ENCODE data around the gene MEOX1. TPM values are rescaled to one million over a fixed set of nuclear protein-coding genes. Genes with fewer than 3 reads are reported as not detected.

MEOX1 gene
- total RNA-seq, 6 donors from 2014 or later = 0.98 to 3.0 (median 1.6) TPM; not detected in 3

DNA sequence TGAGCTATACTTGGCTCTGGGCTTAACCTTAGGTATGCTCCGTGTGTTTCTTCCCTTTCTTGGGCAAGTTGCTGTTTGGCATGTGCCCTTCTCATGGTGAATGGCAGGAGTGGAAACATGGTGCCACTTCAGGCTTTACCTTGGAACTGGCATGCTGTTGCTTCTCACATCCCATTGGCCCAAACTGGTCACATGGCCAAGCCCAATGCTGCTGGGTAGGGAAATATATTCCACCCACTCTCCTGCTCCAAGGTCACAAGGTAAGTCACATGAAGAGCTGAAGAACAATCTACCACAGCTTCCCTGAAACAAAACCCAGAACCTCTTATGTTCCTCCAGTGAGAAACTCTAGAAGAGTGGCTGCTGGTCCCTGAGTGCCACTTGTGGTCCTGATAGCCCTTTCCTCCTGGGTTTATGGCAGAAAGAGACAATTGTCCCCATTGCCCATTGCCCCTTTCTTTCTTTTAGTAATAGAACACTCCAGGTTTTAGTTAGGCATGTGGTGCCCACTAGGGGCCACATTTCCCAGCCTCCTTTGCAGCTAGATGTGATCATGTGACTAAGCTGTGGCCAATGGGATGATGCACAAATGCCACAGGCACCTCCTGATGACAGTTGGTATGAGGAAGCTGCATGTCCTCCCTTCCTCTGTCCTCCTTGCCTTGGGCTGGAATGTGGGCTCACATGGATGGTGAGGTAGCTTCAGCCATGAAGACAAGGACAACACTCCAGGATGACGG is 50.3 kb downstream of the MEOX1 start:
- no peaks in the 10 kb centered on the region for H3K9me3 ChIP-seq
- no peak for DNase-seq
- 83 to 94% methylated on average over 2 of the region's 2 CpGs for WGBS, 2 donors

DNA sequence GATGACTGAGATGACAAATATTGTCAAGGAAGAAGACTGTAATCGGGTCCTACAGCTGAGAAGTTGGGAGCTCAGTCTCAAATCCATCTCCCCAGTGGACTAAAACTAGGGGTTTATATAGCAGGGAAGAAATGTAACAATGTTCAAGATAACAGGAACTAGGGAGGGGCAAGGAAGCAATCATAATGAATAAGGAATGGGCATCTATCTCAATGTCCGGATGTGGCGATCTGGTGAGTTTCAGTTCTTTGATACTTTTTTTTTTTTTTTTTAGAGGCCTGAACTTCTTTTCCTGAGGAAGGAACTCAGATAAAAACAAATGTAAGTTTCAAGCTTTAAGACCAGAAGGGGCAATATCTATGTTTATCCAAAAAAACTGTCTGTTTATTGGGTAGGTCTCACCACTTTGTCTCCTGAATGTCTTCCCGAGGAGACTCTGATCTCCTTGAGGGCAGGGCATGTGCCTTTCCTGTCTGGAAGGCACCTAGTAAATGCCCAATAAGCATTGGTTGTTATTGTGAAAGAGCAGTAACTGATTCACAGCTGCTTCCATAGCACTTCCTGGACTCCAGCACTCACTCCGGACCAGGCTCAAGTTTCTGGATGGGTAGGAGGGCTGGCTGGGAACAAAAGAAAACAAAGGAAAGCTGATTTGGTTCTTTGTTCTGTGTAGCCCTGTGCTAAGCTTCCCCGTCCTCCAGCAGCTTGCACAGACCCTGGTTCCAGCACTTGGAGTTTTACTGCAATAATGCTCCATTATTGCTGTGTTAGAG is 51.9 kb downstream of the MEOX1 start:
- Histone ChIP-seq H3K36me3 (no peaks in the 10 kb centered on the region), H3K27me3 (no peaks in the 10 kb centered on the region), H3K4me3 (no peak overlapping the region), H3K4me1 (no peaks in the 10 kb centered on the region), H3K9me3 (no peaks in the 10 kb centered on the region), H3K27ac (no peak overlapping the region)
- no peak for DNase-seq
- WGBS, 2 donors = 50 to 56% methylated on average over 6 of the region's 6 CpGs
- ATAC-seq (ENCODE audit: low FRiP score in 2 of 2) = no peak
- TF ChIP-seq CTCF (IDR thresholded peaks at IDR 0.05) (no peak), EP300 (IDR thresholded peaks at IDR 0.05) (no peak), POLR2A (IDR thresholded peaks at IDR 0.05) (no peak), POLR2AphosphoS5 (IDR thresholded peaks at IDR 0.05) (no peak)

More for the DNA sequence above, 50.3 kb downstream of the MEOX1 start:
- Histone ChIP-seq H3K4me3 (no peak overlapping the region), H3K27ac (no peak overlapping the region), H3K27me3 (no peaks in the 10 kb centered on the region), H3K4me1 (no peaks in the 10 kb centered on the region), H3K36me3 (no peaks in the 10 kb centered on the region)
- no peak for ATAC-seq (ENCODE audit: low FRiP score in 2 of 2)
- TF ChIP-seq POLR2AphosphoS5 (IDR thresholded peaks at IDR 0.05) (no peak), POLR2A (IDR thresholded peaks at IDR 0.05) (no peak), EP300 (IDR thresholded peaks at IDR 0.05) (no peak), CTCF (IDR thresholded peaks at IDR 0.05) (no peak)

GRCh38 chr17:43608313-43608712 is 53.4 kb downstream of the MEOX1 start:
- Histone ChIP-seq H3K27me3 (no peaks in the 10 kb centered on the region), H3K36me3 (no peaks in the 10 kb centered on the region), H3K4me1 (no peaks in the 10 kb centered on the region), H3K9me3 (no peaks in the 10 kb centered on the region), H3K27ac (no peak overlapping the region), H3K4me3 (no peak overlapping the region)
- 100% methylated on average over 1 of the region's 1 CpG; no CpG with 5 or more reads in 1 of the 2 donors for WGBS, 2 donors
- TF ChIP-seq EP300 (IDR thresholded peaks at IDR 0.05) (no peak), CTCF (IDR thresholded peaks at IDR 0.05) (no peak), POLR2A (IDR thresholded peaks at IDR 0.05) (no peak), POLR2AphosphoS5 (IDR thresholded peaks at IDR 0.05) (no peak)
- DNase-seq = no peak
- ATAC-seq (ENCODE audit: low FRiP score in 2 of 2) = no peak

GRCh38 chr17:43604549-43604948 is 57.2 kb downstream of the MEOX1 start:
- Histone ChIP-seq H3K4me1 (no peaks in the 10 kb centered on the region), H3K27me3 (no peaks in the 10 kb centered on the region), H3K4me3 (no peak overlapping the region), H3K27ac (no peak overlapping the region), H3K9me3 (no peaks in the 10 kb centered on the region), H3K36me3 (no peaks in the 10 kb centered on the region)
- no peak for ATAC-seq (ENCODE audit: low FRiP score in 2 of 2)
- 94 to 100% methylated on average over 1 of the region's 1 CpG for WGBS, 2 donors
- no peak for DNase-seq
- TF ChIP-seq POLR2A (IDR thresholded peaks at IDR 0.05) (no peak), POLR2AphosphoS5 (IDR thresholded peaks at IDR 0.05) (no peak), EP300 (IDR thresholded peaks at IDR 0.05) (no peak), CTCF (IDR thresholded peaks at IDR 0.05) (no peak)
